T-helper 1 cell treated with Interleukin-12 subunit alpha and Interleukin-12 subunit beta and Interleukin-4 antibody, amounts not matched to agents 30 μg/mL and 1 μg/mL, for 36 hours (primary cell): ENCODE results near the gene CSTPP1.
"Not testable (repeated sequence)": the region's sequence is repeated elsewhere in the genome, so short reads cannot be mapped to it uniquely, and the experiment has no call there.

Source experiments
- H3K27ac Mint-ChIP-seq: one replicate; pipeline ENCODE4 v1.8.0; 2021; ENCODE audit warnings: mild to moderate bottlenecking, mixed read lengths
- H3K27me3 Mint-ChIP-seq: one replicate; pipeline ENCODE4 v1.8.0; 2021; ENCODE audit warnings: low read depth, mixed read lengths
- H3K36me3 Mint-ChIP-seq: one replicate; pipeline ENCODE4 v1.8.0; 2021; ENCODE audit warnings: low read depth, mixed read lengths
- H3K4me1 Mint-ChIP-seq: one replicate; pipeline ENCODE4 v1.8.0; 2021; ENCODE audit warnings: low read depth, mixed read lengths
- H3K4me3 Mint-ChIP-seq: one replicate; pipeline ENCODE4 v1.8.0; 2021; ENCODE audit warnings: mild to moderate bottlenecking, moderate library complexity, mixed read lengths
- H3K9me3 Mint-ChIP-seq: one replicate; pipeline ENCODE4 v1.8.0; 2021; ENCODE audit warnings: mixed read lengths

The CSTPP1 gene

DNA sequence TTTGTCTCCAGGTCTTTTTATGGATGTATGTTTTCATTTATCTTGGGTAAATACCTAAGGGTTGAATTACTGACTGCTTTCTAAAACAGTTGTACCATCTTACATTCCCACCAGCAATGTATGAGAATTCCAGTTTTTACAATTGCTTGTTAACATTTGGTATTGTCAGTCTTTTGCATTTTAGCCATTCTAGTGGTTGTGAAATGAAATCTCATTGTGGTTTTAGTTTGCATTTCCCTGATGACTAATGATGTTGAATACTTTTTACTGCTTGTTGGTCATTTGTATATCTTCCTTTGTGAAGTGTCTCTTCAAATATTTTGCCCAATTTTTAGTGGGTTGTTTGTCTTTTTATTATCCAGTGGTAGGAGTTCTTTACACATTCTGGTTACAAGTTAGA lies 147.4 kb downstream of the CSTPP1 start:
- Mint-ChIP-seq H3K36me3 (no peaks in the 10 kb centered on the region), H3K9me3 (no peaks in the 10 kb centered on the region), H3K27me3 (no peaks in the 10 kb centered on the region), H3K4me3 (no peak overlapping the region), H3K27ac (no peak overlapping the region), H3K4me1 (no peaks in the 10 kb centered on the region)

- H3K4me1 Mint-ChIP-seq = no peaks in the 10 kb centered on the region
- H3K36me3 Mint-ChIP-seq = no peaks in the 10 kb centered on the region
- H3K4me3 Mint-ChIP-seq = no peak overlapping the region
- H3K9me3 Mint-ChIP-seq = no peaks in the 10 kb centered on the region
- H3K27ac Mint-ChIP-seq = no peak overlapping the region
- no peaks in the 10 kb centered on the region for H3K27me3 Mint-ChIP-seq
Measured at GRCh38 chr11:47087801-47088200, 151.2 kb downstream of the CSTPP1 start.

- H3K9me3 Mint-ChIP-seq = no peaks in the 10 kb centered on the region
- H3K4me1 Mint-ChIP-seq = no peaks in the 10 kb centered on the region
- no peaks in the 10 kb centered on the region for H3K36me3 Mint-ChIP-seq
- no peaks in the 10 kb centered on the region for H3K27me3 Mint-ChIP-seq
- no peak overlapping the region for H3K4me3 Mint-ChIP-seq
- H3K27ac Mint-ChIP-seq = no peak overlapping the region
Measured at GRCh38 chr11:47093541-47093940, 157.0 kb downstream of the CSTPP1 start.

DNA sequence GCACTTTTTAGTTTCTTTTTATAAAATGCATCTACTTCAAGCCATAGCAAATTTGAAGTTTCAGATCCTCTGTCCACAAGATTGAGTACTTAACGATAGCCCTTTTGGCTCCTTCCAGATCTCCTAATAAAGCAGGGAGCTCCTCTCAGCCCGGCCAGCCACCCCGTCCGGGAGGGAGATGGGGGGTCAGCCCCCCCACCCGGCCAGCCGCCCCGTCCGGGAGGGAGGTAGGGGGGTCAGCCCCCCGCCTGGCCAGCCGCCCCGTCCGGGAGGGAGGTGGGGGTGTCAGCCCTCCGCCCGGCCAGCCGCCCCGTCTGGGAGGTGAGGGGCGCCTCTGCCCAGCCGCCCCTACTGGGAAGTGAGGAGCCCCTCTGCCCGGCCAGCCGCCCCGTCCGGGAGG lies 160.3 kb downstream of the CSTPP1 start:
- H3K9me3 Mint-ChIP-seq, H3K27me3 Mint-ChIP-seq, H3K36me3 Mint-ChIP-seq, H3K4me1 Mint-ChIP-seq, H3K4me3 Mint-ChIP-seq, H3K27ac Mint-ChIP-seq: not testable (repeated sequence)

DNA sequence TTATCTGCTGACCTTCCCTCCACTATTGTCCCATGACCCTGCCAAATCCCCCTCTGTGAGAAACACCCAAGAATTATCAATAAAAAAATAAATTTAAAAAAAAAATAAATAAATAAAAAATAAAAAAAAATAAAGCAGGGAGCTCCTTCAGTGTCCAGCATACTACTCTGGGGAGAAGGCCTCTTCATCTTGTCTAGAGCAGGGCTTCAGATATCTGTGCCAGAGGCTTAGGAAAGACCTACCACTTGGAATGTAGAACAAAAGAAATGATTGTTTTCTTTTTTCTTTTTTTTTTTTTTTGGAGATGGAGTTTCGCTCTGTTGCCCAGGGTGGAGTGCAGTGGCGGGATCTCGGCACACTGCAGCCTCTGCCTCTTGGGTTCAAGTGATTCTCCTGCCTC lies 161.7 kb downstream of the CSTPP1 start:
- H3K27me3 Mint-ChIP-seq, H3K4me1 Mint-ChIP-seq, H3K27ac Mint-ChIP-seq, H3K36me3 Mint-ChIP-seq, H3K4me3 Mint-ChIP-seq, H3K9me3 Mint-ChIP-seq: not testable (repeated sequence)

GRCh38 chr11:47099214-47099917 lies 162.8 kb downstream of the CSTPP1 start:
- no peaks in the 10 kb centered on the region for H3K36me3 Mint-ChIP-seq
- H3K27me3 Mint-ChIP-seq = peaks cover 4% of the 10 kb centered on the region
- no peak overlapping the region for H3K27ac Mint-ChIP-seq
- no peak overlapping the region for H3K4me3 Mint-ChIP-seq
- H3K9me3 Mint-ChIP-seq = no peaks in the 10 kb centered on the region
- H3K4me1 Mint-ChIP-seq = peaks cover 2% of the 10 kb centered on the region

DNA sequence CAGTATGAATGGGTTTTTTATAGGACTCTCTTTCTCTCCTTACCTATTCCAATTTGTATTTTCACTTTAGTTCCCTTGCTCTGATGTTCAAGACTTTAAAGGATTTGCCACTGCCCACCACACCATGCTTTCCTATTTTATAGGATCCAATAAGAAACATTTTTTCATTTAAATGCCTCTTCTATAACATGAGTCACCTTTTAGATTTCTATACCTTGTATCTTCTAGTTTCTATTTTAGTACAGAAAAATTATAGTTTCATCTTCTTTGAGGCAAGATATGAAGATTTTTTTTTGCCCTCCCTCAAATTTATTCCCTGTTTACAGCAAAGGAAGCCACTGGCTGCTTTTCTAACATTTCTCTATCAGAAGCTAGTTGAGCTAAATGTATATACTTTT lies 163.4 kb downstream of the CSTPP1 start:
- Mint-ChIP-seq H3K27me3 (peaks cover 4% of the 10 kb centered on the region), H3K4me3 (no peak overlapping the region), H3K36me3 (no peaks in the 10 kb centered on the region), H3K9me3 (no peaks in the 10 kb centered on the region), H3K4me1 (peaks cover 2% of the 10 kb centered on the region), H3K27ac (no peak overlapping the region)

DNA sequence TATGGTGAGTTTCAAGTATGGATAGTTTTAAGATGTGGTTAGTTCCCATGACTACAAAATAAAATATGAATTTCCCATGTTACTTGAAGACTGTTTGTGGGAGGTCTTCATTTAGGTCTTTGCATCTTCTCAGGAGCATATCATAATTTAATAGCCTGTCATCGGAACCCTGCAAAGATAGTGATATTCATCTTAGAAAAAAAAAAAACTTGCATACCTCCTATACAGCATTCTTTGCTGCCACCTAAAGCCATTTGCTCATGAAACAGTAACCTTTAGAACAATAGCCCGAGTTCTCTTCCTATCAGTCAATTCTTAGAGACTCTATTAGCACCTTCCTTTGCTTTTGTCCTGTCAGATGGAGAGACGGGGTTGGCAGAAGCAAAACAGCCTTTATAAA lies 164.8 kb downstream of the CSTPP1 start:
- no peak overlapping the region for H3K27ac Mint-ChIP-seq
- H3K36me3 Mint-ChIP-seq = no peaks in the 10 kb centered on the region
- peaks cover 4% of the 10 kb centered on the region for H3K27me3 Mint-ChIP-seq
- H3K4me3 Mint-ChIP-seq = no peak overlapping the region
- peaks cover 2% of the 10 kb centered on the region for H3K4me1 Mint-ChIP-seq
- H3K9me3 Mint-ChIP-seq = no peaks in the 10 kb centered on the region

GRCh38 chr11:47104261-47104950 lies 167.8 kb downstream of the CSTPP1 start:
- H3K4me3 Mint-ChIP-seq = no peak overlapping the region

GRCh38 chr11:47105541-47105940 lies 169.0 kb downstream of the CSTPP1 start:
- no peaks in the 10 kb centered on the region for H3K4me1 Mint-ChIP-seq
- no peak overlapping the region for H3K4me3 Mint-ChIP-seq
- no peaks in the 10 kb centered on the region for H3K36me3 Mint-ChIP-seq
- H3K27me3 Mint-ChIP-seq = peaks cover 4% of the 10 kb centered on the region
- H3K9me3 Mint-ChIP-seq = no peaks in the 10 kb centered on the region
- H3K27ac Mint-ChIP-seq = no peak overlapping the region

More at GRCh38 chr11:47104261-47104950, 167.8 kb downstream of the CSTPP1 start:
- no peaks in the 10 kb centered on the region for H3K36me3 Mint-ChIP-seq
- no peak overlapping the region for H3K27ac Mint-ChIP-seq
- peaks cover 2% of the 10 kb centered on the region for H3K4me1 Mint-ChIP-seq
- H3K9me3 Mint-ChIP-seq = no peaks in the 10 kb centered on the region
- H3K27me3 Mint-ChIP-seq = peaks cover 4% of the 10 kb centered on the region

- H3K9me3 Mint-ChIP-seq = no peaks in the 10 kb centered on the region
- H3K27ac Mint-ChIP-seq = no peak overlapping the region
- no peaks in the 10 kb centered on the region for H3K36me3 Mint-ChIP-seq
- peaks cover 4% of the 10 kb centered on the region for H3K27me3 Mint-ChIP-seq
- H3K4me3 Mint-ChIP-seq = no peak overlapping the region
- no peaks in the 10 kb centered on the region for H3K4me1 Mint-ChIP-seq
Measured at GRCh38 chr11:47105974-47106373, 169.4 kb downstream of the CSTPP1 start.

GRCh38 chr11:47106798-47107411 lies 170.3 kb downstream of the CSTPP1 start:
- H3K27ac Mint-ChIP-seq = no peak overlapping the region

DNA sequence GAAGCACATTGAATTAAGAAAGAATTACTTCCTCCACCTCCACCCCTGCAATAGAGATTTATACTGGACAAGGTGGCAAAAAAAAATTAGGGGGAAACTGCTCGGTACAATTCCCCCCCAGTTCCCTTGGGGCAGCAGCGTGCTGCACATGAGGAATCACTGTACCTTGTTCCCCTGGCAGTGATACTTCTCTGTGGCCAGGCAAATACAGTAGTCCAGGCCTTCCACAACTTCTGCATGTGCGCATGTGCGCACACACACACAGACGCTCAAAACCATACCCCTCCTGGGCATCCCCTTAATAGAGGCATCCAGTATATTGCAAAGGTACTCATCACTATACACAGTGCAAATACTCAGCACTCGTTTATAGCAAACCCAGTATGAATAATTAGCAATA lies 171.2 kb downstream of the CSTPP1 start:
- Mint-ChIP-seq H3K4me3 (no peak overlapping the region), H3K4me1 (no peaks in the 10 kb centered on the region), H3K9me3 (no peaks in the 10 kb centered on the region), H3K36me3 (no peaks in the 10 kb centered on the region), H3K27ac (no peak overlapping the region), H3K27me3 (peaks cover 2% of the 10 kb centered on the region)

More at GRCh38 chr11:47106798-47107411, 170.3 kb downstream of the CSTPP1 start:
- Mint-ChIP-seq H3K36me3 (no peaks in the 10 kb centered on the region), H3K9me3 (no peaks in the 10 kb centered on the region), H3K4me1 (no peaks in the 10 kb centered on the region), H3K4me3 (no peak overlapping the region), H3K27me3 (peaks cover 4% of the 10 kb centered on the region)

DNA sequence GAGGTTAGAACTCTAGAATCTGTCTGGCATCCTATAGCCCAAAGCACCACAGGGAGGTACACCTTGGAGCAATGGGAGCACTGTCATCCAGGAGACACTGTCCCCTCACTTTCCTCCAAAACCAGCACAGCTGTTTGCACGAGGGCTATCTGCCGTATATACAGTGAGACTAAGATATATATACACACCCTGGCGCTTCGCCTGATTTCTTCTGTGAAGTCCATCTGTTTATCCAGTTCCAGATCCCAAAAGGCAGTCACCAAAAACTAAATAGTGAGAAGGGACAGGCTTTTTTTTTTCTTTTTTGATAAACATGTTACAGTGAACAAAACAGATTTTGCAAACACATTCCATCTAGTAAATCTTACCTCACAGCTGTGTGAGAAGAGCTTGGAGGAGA lies 171.7 kb downstream of the CSTPP1 start:
- H3K4me1 Mint-ChIP-seq = no peaks in the 10 kb centered on the region
- H3K4me3 Mint-ChIP-seq = no peak overlapping the region
- no peaks in the 10 kb centered on the region for H3K9me3 Mint-ChIP-seq
- H3K27me3 Mint-ChIP-seq = no peaks in the 10 kb centered on the region
- no peak overlapping the region for H3K27ac Mint-ChIP-seq
- no peaks in the 10 kb centered on the region for H3K36me3 Mint-ChIP-seq

DNA sequence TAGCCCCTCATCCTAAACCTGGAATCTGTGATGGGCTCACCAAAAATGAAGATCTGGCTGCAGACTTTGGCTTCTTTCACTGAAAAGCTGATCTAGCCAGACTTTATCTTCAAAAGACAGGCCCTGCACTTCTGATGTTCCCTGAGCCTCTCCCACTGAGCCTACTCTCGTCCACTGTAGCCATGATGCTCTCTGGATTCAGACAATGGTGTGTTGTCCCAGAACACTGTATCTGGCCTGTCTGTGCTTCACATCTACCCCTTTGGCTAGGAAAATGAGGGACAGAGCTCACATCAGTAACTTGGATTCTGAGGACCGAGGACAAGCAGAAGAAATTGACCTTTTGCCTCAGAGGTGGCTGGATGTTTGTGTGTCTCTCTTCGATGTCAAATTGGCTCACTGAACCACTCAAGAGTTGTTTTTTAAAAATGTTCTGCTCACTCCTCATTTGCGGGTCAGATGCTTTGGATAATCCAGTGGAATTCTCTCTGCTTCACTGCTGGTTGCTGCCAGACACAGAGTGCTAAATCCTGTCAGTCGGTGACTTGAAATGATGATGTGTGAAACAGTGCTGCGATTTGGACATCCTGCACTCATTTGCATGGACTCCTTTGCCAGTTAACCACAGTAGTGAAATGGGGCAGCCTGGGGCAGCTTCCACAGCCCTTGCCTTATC lies 172.6 kb downstream of the CSTPP1 start:
- Mint-ChIP-seq H3K36me3 (no peaks in the 10 kb centered on the region), H3K27me3 (no peaks in the 10 kb centered on the region), H3K4me1 (no peaks in the 10 kb centered on the region), H3K9me3 (no peaks in the 10 kb centered on the region), H3K27ac (no peak overlapping the region), H3K4me3 (no peak overlapping the region)
